ENCODE data around the gene CLCN5. TPM values are rescaled to one million over a fixed set of nuclear protein-coding genes. Genes with fewer than 3 reads are reported as not detected.

CLCN5 gene
- polyA plus RNA-seq, 10 donors = 56.1 to 128 (median 88.5) TPM

GRCh38 chrX:49925176-49925575, 2.8 kb downstream of the CLCN5 start:
- DNase-seq = peak in 1 of 3 donors; percentile 22

- DNase-seq = peak in 2 of 3 donors; percentile 38 to 63
Measured at GRCh38 chrX:49930039-49930438, 7.6 kb downstream of the CLCN5 start.

GRCh38 chrX:49932791-49933190, 10.4 kb downstream of the CLCN5 start:
- no peak for DNase-seq

- no peak for DNase-seq
Measured at GRCh38 chrX:49934148-49934547, 11.8 kb downstream of the CLCN5 start.

- DNase-seq = no peak
Measured at GRCh38 chrX:49934729-49935128, 12.3 kb downstream of the CLCN5 start.

GRCh38 chrX:49947781-49948180, 25.4 kb downstream of the CLCN5 start:
- DNase-seq = no peak

- peak in 1 of 3 donors; percentile 36 for DNase-seq
Measured at GRCh38 chrX:49949961-49950360, 27.6 kb downstream of the CLCN5 start.

- DNase-seq = no peak
Measured at GRCh38 chrX:49951524-49952193, 29.3 kb downstream of the CLCN5 start.

- no peak for DNase-seq
Measured at GRCh38 chrX:49956313-49956712, 33.9 kb downstream of the CLCN5 start.

- DNase-seq = no peak
Measured at GRCh38 chrX:49958727-49959485, 36.5 kb downstream of the CLCN5 start.

GRCh38 chrX:49959602-49960001, 37.2 kb downstream of the CLCN5 start:
- DNase-seq = no peak

GRCh38 chrX:49960061-49960460, 37.7 kb downstream of the CLCN5 start:
- DNase-seq = peak; percentile 52 to 61 (median 57)

GRCh38 chrX:49970674-49971073, 48.3 kb downstream of the CLCN5 start:
- peak in 2 of 3 donors; percentile 43 to 74 for DNase-seq

- no peak for DNase-seq
Measured at GRCh38 chrX:49972328-49972860, 50.0 kb downstream of the CLCN5 start.

- DNase-seq = no peak
Measured at GRCh38 chrX:49976682-49977197, 54.3 kb downstream of the CLCN5 start.

GRCh38 chrX:49977319-49978090, 55.1 kb downstream of the CLCN5 start:
- DNase-seq = peak; percentile 33 to 60 (median 50)

GRCh38 chrX:49978176-49978575, 55.8 kb downstream of the CLCN5 start:
- DNase-seq = no peak

GRCh38 chrX:49986058-49986457, 63.7 kb downstream of the CLCN5 start:
- DNase-seq = no peak

GRCh38 chrX:49987651-49988050, 65.3 kb downstream of the CLCN5 start:
- DNase-seq = no peak

GRCh38 chrX:49988143-49988542, 65.7 kb downstream of the CLCN5 start:
- DNase-seq = peak in 1 of 3 donors; percentile 42

- peak in 2 of 3 donors; percentile 49 to 80 for DNase-seq
Measured at GRCh38 chrX:49991758-49992157, 69.4 kb downstream of the CLCN5 start.

GRCh38 chrX:49992853-49993252, 70.5 kb downstream of the CLCN5 start:
- peak in 2 of 3 donors; percentile 36 to 78 for DNase-seq

Measured in muscle of back (tissue), 11 donors.